Brain microvascular endothelial cell (primary cell): ENCODE measurements around the gene TCL1B.

Source experiments
- DNase-seq: peaks from one replicate; pipeline ENCODE4 v3.0.0-alpha.2; 2020
- H3K27ac ChIP-seq: fragments of 250-450 bp; sonication (Bioruptor Pico); 2 replicates; pipeline ENCODE4 v1.5.1; 2020; ENCODE audit warnings: mild to moderate bottlenecking, moderate library complexity
- H3K27me3 ChIP-seq: fragments of 250-450 bp; sonication (Bioruptor Pico); replicated peaks from 2 replicates; pipeline ENCODE4 v1.5.1; 2020; ENCODE audit warnings: mild to moderate bottlenecking
- H3K36me3 ChIP-seq: fragments of 250-450 bp; sonication (Bioruptor Pico); replicated peaks from 2 replicates; pipeline ENCODE4 v1.5.1; 2020; ENCODE audit warnings: mild to moderate bottlenecking
- H3K4me3 ChIP-seq: 2 replicates; pipeline ENCODE4 v1.5.1; 2011; ENCODE audit warnings: low read depth, mild to moderate bottlenecking, control low read depth, low read length, moderate library complexity
- in situ Hi-C: cut with HindIII; loops from 2 replicates; pipeline ENCODE4 v1.10.0; 2017; ENCODE audit warnings: low sequenced_read_pairs, low pct_ligation_motif_present
- TF ChIP-seq, protein P1 (sequence below): IDR thresholded peaks from 2 replicates; pipeline ENCODE4 v1.5.1; 2011; ENCODE audit warnings: low read depth, mild to moderate bottlenecking, moderate library complexity, low read length, control low read depth, inconsistent platforms; ENCODE audit errors: missing control alignments

Gene TCL1B

GRCh38 chr14:95681153-95681552 is 5.1 kb upstream of the TCL1B start:
- in situ Hi-C loops: no loop called here
- TF ChIP-seq, protein P1, sequence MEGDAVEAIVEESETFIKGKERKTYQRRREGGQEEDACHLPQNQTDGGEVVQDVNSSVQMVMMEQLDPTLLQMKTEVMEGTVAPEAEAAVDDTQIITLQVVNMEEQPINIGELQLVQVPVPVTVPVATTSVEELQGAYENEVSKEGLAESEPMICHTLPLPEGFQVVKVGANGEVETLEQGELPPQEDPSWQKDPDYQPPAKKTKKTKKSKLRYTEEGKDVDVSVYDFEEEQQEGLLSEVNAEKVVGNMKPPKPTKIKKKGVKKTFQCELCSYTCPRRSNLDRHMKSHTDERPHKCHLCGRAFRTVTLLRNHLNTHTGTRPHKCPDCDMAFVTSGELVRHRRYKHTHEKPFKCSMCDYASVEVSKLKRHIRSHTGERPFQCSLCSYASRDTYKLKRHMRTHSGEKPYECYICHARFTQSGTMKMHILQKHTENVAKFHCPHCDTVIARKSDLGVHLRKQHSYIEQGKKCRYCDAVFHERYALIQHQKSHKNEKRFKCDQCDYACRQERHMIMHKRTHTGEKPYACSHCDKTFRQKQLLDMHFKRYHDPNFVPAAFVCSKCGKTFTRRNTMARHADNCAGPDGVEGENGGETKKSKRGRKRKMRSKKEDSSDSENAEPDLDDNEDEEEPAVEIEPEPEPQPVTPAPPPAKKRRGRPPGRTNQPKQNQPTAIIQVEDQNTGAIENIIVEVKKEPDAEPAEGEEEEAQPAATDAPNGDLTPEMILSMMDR: no peak
- H3K4me3 ChIP-seq: no peak overlapping the region
- H3K27ac ChIP-seq: no peak overlapping the region
- no peaks in the 10 kb centered on the region for H3K36me3 ChIP-seq
- H3K27me3 ChIP-seq: no peaks in the 10 kb centered on the region
- DNase-seq: no peak

DNA sequence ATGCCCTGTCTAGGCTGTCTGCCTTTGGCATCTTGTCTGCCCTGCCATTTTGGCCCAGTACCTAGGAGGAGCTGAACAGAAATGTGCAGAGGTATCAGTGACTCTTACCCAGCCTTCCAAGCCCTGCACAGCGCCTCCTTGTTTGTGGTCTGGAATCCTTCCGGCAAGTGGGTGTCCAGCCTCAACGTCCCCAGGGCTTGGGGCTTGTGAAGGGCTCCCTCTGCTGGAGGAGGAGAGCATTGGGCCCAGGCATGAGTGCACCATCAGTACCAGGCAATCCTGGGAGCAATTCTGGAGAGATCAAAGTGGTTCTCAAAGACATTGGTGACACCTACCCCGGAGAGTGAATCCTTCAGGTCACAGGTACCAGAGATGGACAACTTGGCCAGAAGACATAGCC is 2.4 kb upstream of the TCL1B start:
- Histone ChIP-seq H3K27me3 (no peaks in the 10 kb centered on the region), H3K27ac (no peak overlapping the region), H3K4me3 (no peak overlapping the region), H3K36me3 (no peaks in the 10 kb centered on the region)
- DNase-seq: no peak
- in situ Hi-C loops: no loop called here
- TF ChIP-seq, protein P1: peak; percentile 29

DNA sequence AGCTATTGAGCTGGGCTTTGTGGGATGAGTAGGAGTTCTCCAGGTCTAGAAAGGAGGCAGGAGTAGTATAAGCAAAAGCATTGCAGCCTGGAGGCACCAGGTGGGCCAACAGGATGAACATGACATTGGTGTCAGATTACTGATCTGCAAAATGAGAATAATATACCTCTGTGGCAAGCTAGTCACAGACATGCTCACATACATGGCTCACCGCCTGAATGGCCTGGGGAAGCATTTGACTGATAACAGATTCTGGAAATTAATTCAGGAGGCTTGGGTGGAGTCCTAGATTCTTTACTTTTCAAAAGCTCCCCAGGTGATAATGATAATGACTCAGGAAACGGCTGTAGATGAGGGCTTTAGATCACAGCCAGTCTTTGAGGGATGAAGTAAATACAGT is 709 bp downstream of the TCL1B start:
- Histone ChIP-seq H3K27me3 (no peaks in the 10 kb centered on the region), H3K36me3 (no peaks in the 10 kb centered on the region), H3K4me3 (no peak overlapping the region), H3K27ac (no peak overlapping the region)
- in situ Hi-C loops: no loop called here
- TF ChIP-seq, protein P1: no peak
- no peak for DNase-seq

DNA sequence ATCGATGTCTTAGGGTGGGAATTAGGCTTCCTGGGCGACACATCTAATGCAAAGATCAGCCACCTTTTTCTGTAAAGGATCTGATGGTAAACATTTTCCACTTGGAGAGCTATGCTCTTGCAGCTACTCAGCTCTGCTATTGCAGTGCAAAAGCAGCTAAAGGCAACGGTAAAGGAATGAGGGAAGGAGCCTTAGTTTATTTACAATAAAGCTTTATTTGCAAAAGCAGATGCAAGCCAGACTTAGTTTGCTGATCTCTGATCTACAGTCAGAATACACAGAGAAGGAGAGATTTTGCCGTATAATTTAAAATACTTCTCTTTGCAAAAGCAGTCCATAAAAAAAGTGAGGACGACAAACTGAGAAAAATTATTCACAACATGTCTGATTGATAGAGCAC is 3.2 kb downstream of the TCL1B start:
- no peaks in the 10 kb centered on the region for H3K36me3 ChIP-seq
- no peak overlapping the region for H3K27ac ChIP-seq
- TF ChIP-seq, protein P1: no peak
- H3K4me3 ChIP-seq: no peak overlapping the region
- DNase-seq: no peak
- H3K27me3 ChIP-seq: no peaks in the 10 kb centered on the region
- in situ Hi-C loops: no loop called here

DNA sequence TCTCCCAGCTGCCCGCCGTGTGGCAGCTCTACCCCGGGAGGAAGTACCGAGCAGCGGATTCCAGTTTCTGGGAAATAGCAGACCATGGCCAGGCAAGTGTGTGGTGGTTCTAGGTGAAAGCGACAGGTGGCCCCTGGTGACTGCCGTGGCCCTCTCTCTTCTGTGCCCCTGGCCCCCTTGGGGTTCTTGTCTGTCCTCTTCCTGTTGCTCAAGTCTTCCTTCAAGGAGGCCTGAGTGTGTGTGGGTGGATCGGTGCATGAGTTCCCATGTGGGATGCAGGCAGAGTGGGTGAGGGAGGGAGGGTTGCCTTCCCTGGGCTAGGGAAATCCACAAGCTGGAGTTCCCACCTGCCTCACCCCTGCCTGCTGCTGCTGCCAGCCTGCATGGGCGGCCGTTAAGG is 4.6 kb downstream of the TCL1B start:
- Histone ChIP-seq H3K27ac (no peak overlapping the region), H3K4me3 (no peak overlapping the region), H3K27me3 (no peaks in the 10 kb centered on the region), H3K36me3 (no peaks in the 10 kb centered on the region)
- in situ Hi-C loops: no loop called here
- no peak for DNase-seq
- TF ChIP-seq, protein P1: no peak

GRCh38 chr14:95691591-95691990 is 5.4 kb downstream of the TCL1B start:
- Histone ChIP-seq H3K27ac (no peak overlapping the region), H3K4me3 (no peak overlapping the region), H3K36me3 (no peaks in the 10 kb centered on the region), H3K27me3 (no peaks in the 10 kb centered on the region)
- in situ Hi-C loops: no loop called here
- TF ChIP-seq, protein P1: no peak
- DNase-seq: no peak
